OCI-LY3 (cell line): Measurements from ENCODE around the gene FILIP1L.

Experiments used
- H2AFZ ChIP-seq: fragments of 200-600, 300-600 bp; shearing (Covaris generic); 2 replicates; pipeline ENCODE4 v1.6.0; 2014; ENCODE audit warnings: antibody characterized with exemption, low read depth, low read length
- H3K27ac ChIP-seq: fragments of 200-600, 300-600 bp; sonication (generic); 2 replicates; pipeline ENCODE4 v1.5.1; 2014; ENCODE audit warnings: mild to moderate bottlenecking, low read length, moderate library complexity, mixed read lengths
- H3K27me3 ChIP-seq: fragments of 200-600, 300-600 bp; sonication (generic); 2 replicates; pipeline ENCODE4 v1.6.1; 2014; ENCODE audit warnings: low read depth, low read length, mixed read lengths
- H3K36me3 ChIP-seq: fragments of 200-600, 300-600 bp; sonication (generic); replicated peaks from 2 replicates; pipeline ENCODE3; 2014; ENCODE audit warnings: low read depth, low read length, mixed read lengths
- H3K4me1 ChIP-seq: fragments of 300-600, 200-600 bp; sonication (generic); 2 replicates; pipeline ENCODE4 v1.6.1; 2014; ENCODE audit warnings: low read length, mixed read lengths
- H3K4me2 ChIP-seq: fragments of 200-600, 300-600 bp; sonication (generic); 2 replicates; pipeline ENCODE4 v1.6.1; 2014; ENCODE audit warnings: low read length, mixed read lengths
- H3K4me3 ChIP-seq: fragments of 300-600, 200-600 bp; sonication (generic); 2 replicates; pipeline ENCODE4 v1.5.1; 2014; ENCODE audit warnings: antibody characterized with exemption, mild to moderate bottlenecking, low read length, moderate library complexity
- H3K79me2 ChIP-seq: fragments of 300-600, 200-600 bp; shearing (Covaris generic); 2 replicates; pipeline ENCODE4 v1.6.1; 2014; ENCODE audit warnings: mild to moderate bottlenecking, low read length, mixed read lengths
- H3K9ac ChIP-seq: fragments of 300-600, 200-600 bp; shearing (Covaris generic); 2 replicates; pipeline ENCODE4 v1.6.0; 2014; ENCODE audit warnings: mild to moderate bottlenecking, low read length, moderate library complexity
- H3K9me3 ChIP-seq: fragments of 200-600, 300-600 bp; shearing (Covaris generic); 2 replicates; pipeline ENCODE4 v1.6.1; 2014; ENCODE audit warnings: low read length, mixed read lengths; ENCODE audit not compliant: insufficient read depth
- H4K20me1 ChIP-seq: fragments of 200-600, 300-600 bp; sonication (generic); 2 replicates; pipeline ENCODE4 v1.6.1; 2016; ENCODE audit warnings: low read length, mixed read lengths; ENCODE audit not compliant: insufficient read depth
- CTCF ChIP-seq: fragments of 200-600, 300-600 bp; sonication (generic); IDR thresholded peaks from 2 replicates; pipeline ENCODE4 v1.5.1; 2014; ENCODE audit warnings: antibody characterized with exemption, low read length, low read depth
- EZH2phosphoT487 ChIP-seq: fragments of 200-600 bp; shearing (Covaris generic); IDR thresholded peaks from 2 replicates; pipeline ENCODE4 v1.6.1; 2018; ENCODE audit warnings: antibody characterized with exemption, mixed run types, low read depth

FILIP1L gene

GRCh38 chr3:100149130-100149529 is 34.8 kb upstream of the FILIP1L start:
- Histone ChIP-seq H3K4me3 (no peak overlapping the region), H3K9me3 (no peaks in the 10 kb centered on the region), H3K4me1 (peaks cover 4% of the 10 kb centered on the region; the same call in 1 of the 2 replicates), H4K20me1 (no peaks in the 10 kb centered on the region), H3K9ac (no peak overlapping the region), H2AFZ (no peak overlapping the region), H3K27ac (no peak overlapping the region), H3K79me2 (no peaks in the 10 kb centered on the region), H3K36me3 (peaks cover 13% of the 10 kb centered on the region), H3K27me3 (no peaks in the 10 kb centered on the region), H3K4me2 (no peak overlapping the region)
- TF ChIP-seq CTCF, result no peak
- no peak for TF ChIP-seq EZH2phosphoT487

GRCh38 chr3:100144255-100144866 is 30.1 kb upstream of the FILIP1L start:
- no peak overlapping the region for H3K4me3 ChIP-seq
- H2AFZ ChIP-seq, result no peak overlapping the region
- H3K27me3 ChIP-seq, result no peaks in the 10 kb centered on the region
- no peaks in the 10 kb centered on the region for H3K9me3 ChIP-seq
- TF ChIP-seq EZH2phosphoT487 (no peak), CTCF (no peak)
- no peak overlapping the region for H3K9ac ChIP-seq
- no peaks in the 10 kb centered on the region for H3K79me2 ChIP-seq
- peaks cover 7% of the 10 kb centered on the region for H3K36me3 ChIP-seq
- no peaks in the 10 kb centered on the region for H4K20me1 ChIP-seq
- H3K27ac ChIP-seq, result no peak overlapping the region
- H3K4me2 ChIP-seq, result no peak overlapping the region
- peaks cover 5% of the 10 kb centered on the region; the same call in 1 of the 2 replicates for H3K4me1 ChIP-seq

- Histone ChIP-seq H4K20me1 (no peaks in the 10 kb centered on the region), H3K9me3 (no peaks in the 10 kb centered on the region), H3K36me3 (peaks cover 7% of the 10 kb centered on the region), H3K79me2 (no peaks in the 10 kb centered on the region), H3K27me3 (no peaks in the 10 kb centered on the region), H2AFZ (no peak overlapping the region), H3K4me3 (no peak overlapping the region), H3K9ac (no peak overlapping the region), H3K4me1 (peaks cover 5% of the 10 kb centered on the region; the same call in 1 of the 2 replicates), H3K27ac (no peak overlapping the region), H3K4me2 (no peak overlapping the region)
- TF ChIP-seq EZH2phosphoT487, result no peak
- TF ChIP-seq CTCF, result no peak
These were observed 27.3 kb upstream of the FILIP1L start for GRCh38 chr3:100141586-100141985.

- H2AFZ ChIP-seq, result no peak overlapping the region
- no peaks in the 10 kb centered on the region for H3K9me3 ChIP-seq
- peaks cover 7% of the 10 kb centered on the region for H3K36me3 ChIP-seq
- H3K4me2 ChIP-seq, result no peak overlapping the region
- H4K20me1 ChIP-seq, result no peaks in the 10 kb centered on the region
- no peaks in the 10 kb centered on the region for H3K79me2 ChIP-seq
- TF ChIP-seq EZH2phosphoT487, result no peak
- no peak for TF ChIP-seq CTCF
- H3K9ac ChIP-seq, result no peak overlapping the region
- H3K27me3 ChIP-seq, result no peaks in the 10 kb centered on the region
- no peak overlapping the region for H3K4me3 ChIP-seq
- H3K27ac ChIP-seq, result no peak overlapping the region
- peaks cover 5% of the 10 kb centered on the region; the same call in 1 of the 2 replicates for H3K4me1 ChIP-seq
These were observed 26.7 kb upstream of the FILIP1L start for GRCh38 chr3:100140976-100141375.
